Heart right ventricle (tissue), 16 donors: ENCODE results near the gene ARHGAP23. TPM values are rescaled to one million over a fixed set of nuclear protein-coding genes. Genes with fewer than 3 reads are reported as not detected.

Experiments used
- ATAC-seq, 8 donors: fragments of 200-7000 bp; cut with Tn5 transposase; one replicate each; pipeline ENCODE4 v1.9.1; 2020; ENCODE audit warnings: mild to moderate bottlenecking in 8 of 8, moderate library complexity in 8 of 8, moderate number of reproducible peaks in 1 of 8
- DNase-seq, 2 donors: peaks; one replicate each; pipeline ENCODE4 v3.0.0-alpha.2; 2020
- H3K27ac ChIP-seq, 10 donors: fragments of 200-600 bp; sonication (generic) in 2 of 10; one replicate each; pipeline versions ENCODE4 v1.5.0 to v1.8.0; 2020 to 2022; ENCODE audit warnings: mild to moderate bottlenecking in 3 of 10
- H3K27me3 ChIP-seq, 7 donors: fragments of 200-600 bp; one replicate each; pipeline ENCODE4 v1.8.0; 2021 to 2022; ENCODE audit warnings: mild to moderate bottlenecking in 2 of 7
- H3K36me3 ChIP-seq, 9 donors: fragments of 200-600 bp; sonication (generic) in 1 of 9; one replicate each; pipeline versions ENCODE4 v1.5.0 to v1.8.0; 2020 to 2022; ENCODE audit warnings: mild to moderate bottlenecking in 2 of 9
- H3K4me1 ChIP-seq, 9 donors: fragments of 200-600 bp; sonication (generic) in 1 of 9; one replicate each; pipeline versions ENCODE4 v1.5.0 to v1.8.0; 2020 to 2022; ENCODE audit warnings: mild to moderate bottlenecking in 4 of 9
- H3K4me3 ChIP-seq, 10 donors: fragments of 200-600 bp; sonication (generic) in 2 of 10; one replicate each; pipeline versions ENCODE4 v1.5.0 to v1.8.0; 2020 to 2022; ENCODE audit warnings: mild to moderate bottlenecking in 7 of 10, moderate library complexity in 2 of 10
- H3K9me3 ChIP-seq, 11 donors: fragments of 200-600 bp in 10 of 11; sonication (generic) in 2 of 11; one replicate each; pipeline versions ENCODE4 v1.5.0 to v1.8.0; 2013 to 2022; ENCODE audit warnings: mild to moderate bottlenecking in 2 of 11, control low read depth in 1 of 11, moderate library complexity in 1 of 11
- CTCF ChIP-seq, 9 donors: fragments of 200-600 bp; sonication (generic) in 2 of 9; IDR thresholded peaks; one replicate each; pipeline versions ENCODE4 v1.5.0 to v1.8.0; 2021 to 2022; ENCODE audit warnings: antibody characterized with exemption in 9 of 9, mild to moderate bottlenecking in 5 of 9, moderate library complexity in 1 of 9
- WGBS, 2 donors: extraction: QIAGEN DNeasy Blood & Tissue Kit; methylation state at CpG; one replicate each; pipeline ENCODE4 v1.1.7; 2013; ENCODE audit warnings: inconsistent platforms in 1 of 2; 5-methylcytosine and 5-hydroxymethylcytosine counted together
- intact Hi-C, 10 donors: fragments of 100-400 bp; cut with DNase I; formaldehyde crosslinking; loops; one replicate each; pipeline versions ENCODE4 v1.11.1 to v1.14.2; 2022
- polyA plus RNA-seq, 2 donors: library from polyadenylated mRNA; stranded (reverse); fragments of 200-250 nt; gene quantifications; one replicate each; pipeline ENCODE4 v1.2.3, GENCODE V29; 2013
- total RNA-seq, 10 donors: library from RNA; stranded (reverse); fragmentation: NEBNext Ultra II Directional in 3 of 10; extraction: Animal tissue kit (Norgen Biotek cat#: 25700) in 3 of 10; gene quantifications; one replicate each; pipeline versions ENCODE4 v1.2.1 to v1.2.4, GENCODE V29; 2021 to 2023
- donor health status: Arrhythmogenic right ventricular cardiomyopathy.
- donor health status: ischemic (EF 13 %, LVEDD 7.1; RV severe dilation, severe dysfunction).
- donor health status: healthy with polysubstance abuse.
- donor health status: DM: no; HTN: yes; CAD: no.
- donor health status: DM: no; HTN: no; CAD: no.
- donor health status: ischemic (EF 25% LVEDD 6.9; RV normal size, moderate dysfunction).
- donor health status: ischemic (EF 25% LVEDD 5.7; RV mildly dilated, moderate dysfunction).
- donor health status: healthy.
- donor health status: DM: yes; HTN: yes; CAD: no.
- donor health status: Ischemic cardiomyopathy.
- donor health status: ischemic (EF 35%, LVEDD 5.7; RV mildly dilated, moderate dysfunction).
- donor health status: nonischemic (EF 11% LVEDD 7.7; RV severe dilation, severe dysfunction).
- donor health status: DM: yes; HTN: yes; CAD: no.
- donor health status: PGD.
- donor health status: ischemic (EF 29% LVEDD 5.4; RV normal size, mild dysfunction).
- donor health status: nonischemic (EF 23%, LVEDD 6.1; RV moderate dilation, normal function).

ARHGAP23 gene
- total and polyA plus RNA-seq, 12 donors, result 31.5 to 78.4 (median 63.1) TPM

- intact Hi-C loops, result loop anchor here in 2 of 10 donors (10.0 kb wide), 2 partner anchors 112 to 182 kb away; partner anchors contain the start of gene CISD3 (in 1 of the 2)
- ATAC-seq (no peak), DNase-seq (no peak)
- no peak overlapping the region for H3K27ac ChIP-seq
- H3K9me3 ChIP-seq, result no peaks in the 10 kb centered on the region
- peaks cover 3 to 15% (median 5%) of the 10 kb centered on the region in 9 donors for H3K4me1 ChIP-seq
- no peak overlapping the region for H3K4me3 ChIP-seq
- no peak for TF ChIP-seq CTCF (IDR thresholded peaks at IDR 0.05)
- no peaks in the 10 kb centered on the region for H3K36me3 ChIP-seq
- H3K27me3 ChIP-seq, result peaks cover 0 to 34% (median 8%) of the 10 kb centered on the region in 7 donors
- 87 to 90% methylated on average over 17 of the region's 17 CpGs for WGBS, 2 donors
Observed at GRCh38 chr17:38552343-38552742, 124.1 kb downstream of the ARHGAP23 start.

- intact Hi-C loops, result loop anchor here in 6 of 10 donors (5.0 to 10.0 kb wide), 4 partner anchors 108 to 180 kb away; partner anchors contain the start of gene CISD3 (in 1 of the 6)
- H3K4me3 ChIP-seq, result no peak overlapping the region
- DNase-seq (no peak), ATAC-seq (no peak)
- H3K9me3 ChIP-seq, result no peaks in the 10 kb centered on the region
- peaks cover 20 to 34% (median 27%) of the 10 kb centered on the region in 9 donors for H3K4me1 ChIP-seq
- peaks cover 0 to 32% (median 18%) of the 10 kb centered on the region in 7 donors for H3K27me3 ChIP-seq
- TF ChIP-seq CTCF (IDR thresholded peaks at IDR 0.05), result no peak
- H3K27ac ChIP-seq, result no peak overlapping the region
- H3K36me3 ChIP-seq, result no peaks in the 10 kb centered on the region
- 58 to 73% methylated on average over 8 of the region's 8 CpGs for WGBS, 2 donors
Observed at GRCh38 chr17:38554430-38555350, 126.4 kb downstream of the ARHGAP23 start.

- intact Hi-C loops, result loop anchor here in 6 of 10 donors (5.0 to 10.0 kb wide), 4 partner anchors 106 to 179 kb away; partner anchors contain the start of gene CISD3 (in 1 of the 6)
- 92 to 94% methylated on average over 6 of the region's 6 CpGs for WGBS, 2 donors
- Histone ChIP-seq H3K4me3 (no peak overlapping the region), H3K27ac (no peak overlapping the region), H3K9me3 (no peaks in the 10 kb centered on the region), H3K36me3 (no peaks in the 10 kb centered on the region), H3K27me3 (peaks cover 15 to 48% (median 33%) of the 10 kb centered on the region in 7 donors), H3K4me1 (peaks cover 20 to 39% (median 33%) of the 10 kb centered on the region in 9 donors)
- TF ChIP-seq CTCF (IDR thresholded peaks at IDR 0.05), result no peak
- ATAC-seq (no peak), DNase-seq (no peak)
Observed at GRCh38 chr17:38556239-38556638, 128.0 kb downstream of the ARHGAP23 start.

- WGBS, 2 donors, result 39 to 48% methylated on average over 6 of the region's 6 CpGs
- H3K9me3 ChIP-seq, result no peaks in the 10 kb centered on the region
- no peak overlapping the region for H3K27ac ChIP-seq
- peak overlapping the region in 6 of 10 donors; percentile 17 to 57 (median 50) for H3K4me3 ChIP-seq
- TF ChIP-seq CTCF (IDR thresholded peaks at IDR 0.05), result no peak
- ATAC-seq (no peak), DNase-seq (no peak)
- H3K4me1 ChIP-seq, result peaks cover 20 to 39% (median 33%) of the 10 kb centered on the region in 9 donors
- intact Hi-C loops, result loop anchor here in 6 of 10 donors (5.0 to 10.0 kb wide), 4 partner anchors 105 to 177 kb away; partner anchors contain the start of gene CISD3 (in 1 of the 6)
- no peaks in the 10 kb centered on the region for H3K36me3 ChIP-seq
- H3K27me3 ChIP-seq, result peaks cover 24 to 59% (median 45%) of the 10 kb centered on the region in 7 donors
Observed at GRCh38 chr17:38557396-38557795, 129.1 kb downstream of the ARHGAP23 start.
